Neural crest cell (in vitro differentiated cells): ENCODE data around the gene ARHGDIB. TPM values are rescaled to one million over a fixed set of nuclear protein-coding genes. Genes with fewer than 3 reads are reported as not detected.
A peak's percentile ranks its signal among the peaks of the same experiment; 100 is the strongest.

Experiments used
- DNase-seq: peaks from one replicate; pipeline ENCODE4 v3.0.0; 2021; ENCODE audit warnings: low read depth, mixed read lengths, low spot score
- H3K27ac Mint-ChIP-seq: one replicate; pipeline ENCODE4 v1.8.0; 2021; ENCODE audit warnings: mild to moderate bottlenecking, mixed read lengths; ENCODE audit not compliant: unreplicated experiment
- H3K27me3 Mint-ChIP-seq: 2 replicates; pipeline ENCODE4 v1.8.0; 2021; ENCODE audit warnings: low read depth, mild to moderate bottlenecking, mixed read lengths
- H3K36me3 Mint-ChIP-seq: 2 replicates; pipeline ENCODE4 v1.8.0; 2021; ENCODE audit warnings: low read depth, mild to moderate bottlenecking, mixed read lengths
- H3K4me1 Mint-ChIP-seq: 2 replicates; pipeline ENCODE4 v1.8.0; 2021; ENCODE audit warnings: mixed read lengths
- H3K4me3 Mint-ChIP-seq: one replicate; pipeline ENCODE4 v1.8.0; 2021; ENCODE audit warnings: mild to moderate bottlenecking, mixed read lengths
- H3K9me3 Mint-ChIP-seq: 2 replicates; pipeline ENCODE4 v1.8.0; 2021; ENCODE audit warnings: mixed read lengths
- total RNA-seq: library from RNA; stranded (reverse); gene quantifications from 2 replicates; pipeline ENCODE4 v1.2.1, GENCODE V29; 2021
- TF ChIP-seq, protein P1 (sequence below): fragments of 200-600 bp; sonication (generic); conservative IDR thresholded peaks from 2 replicates; pipeline ENCODE4 v1.5.0; 2021; ENCODE audit warnings: antibody characterized with exemption, mild to moderate bottlenecking

ARHGDIB gene
- total RNA-seq, 1 donor from 2014 or later: 1.5 TPM

DNA sequence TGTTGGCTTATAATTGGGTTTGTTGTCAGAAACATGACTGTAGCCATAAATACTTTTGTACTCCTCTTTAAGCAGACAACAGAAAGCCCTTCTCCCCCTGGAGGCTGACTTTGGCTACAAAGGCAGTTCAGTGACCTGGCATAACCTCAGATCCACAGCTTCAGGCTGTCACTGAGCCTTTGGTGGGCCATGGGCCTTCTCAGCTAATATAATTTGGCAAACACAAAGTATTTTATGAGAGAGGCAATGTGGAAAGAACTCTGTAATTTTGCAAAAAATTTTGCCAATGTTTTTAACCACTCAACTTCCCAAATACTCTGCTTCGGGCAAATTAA, 60.2 kb downstream of the ARHGDIB start:
- no peak overlapping the region for H3K27ac Mint-ChIP-seq
- DNase-seq: no peak

DNA sequence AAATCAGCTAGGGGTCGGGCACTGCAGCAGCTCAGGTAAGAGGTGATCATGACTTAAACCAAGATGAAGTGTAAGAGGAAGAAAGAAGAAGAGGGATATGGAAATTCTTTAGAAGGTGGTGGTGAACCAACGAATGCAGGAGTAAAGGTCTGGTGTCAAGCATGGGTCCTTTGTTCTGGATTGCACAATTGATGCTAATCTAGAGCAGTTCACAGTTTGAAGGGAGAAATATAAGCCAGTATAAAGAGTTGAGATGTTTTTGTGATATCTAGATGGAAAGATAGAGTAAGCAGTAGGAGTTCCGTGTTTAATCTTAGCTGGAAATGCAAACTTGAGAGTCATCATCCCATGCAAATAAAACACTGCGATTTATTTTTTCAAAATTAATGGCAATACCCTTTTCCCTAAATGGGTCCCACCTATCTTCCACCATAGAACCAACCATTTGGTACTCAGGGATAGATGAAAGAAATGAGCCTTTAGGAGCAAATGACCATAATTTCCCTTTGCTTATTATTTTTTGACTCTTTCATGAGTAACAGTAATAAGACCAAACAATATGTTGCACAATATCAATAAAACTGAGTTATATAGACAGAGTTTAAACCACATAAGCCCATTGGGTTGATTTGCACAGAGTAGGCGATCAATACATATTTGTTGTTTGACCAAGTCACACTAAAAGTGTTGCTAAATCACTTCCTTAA, 60.7 kb downstream of the ARHGDIB start:
- H3K27ac Mint-ChIP-seq: no peak overlapping the region
- TF ChIP-seq, protein P1, sequence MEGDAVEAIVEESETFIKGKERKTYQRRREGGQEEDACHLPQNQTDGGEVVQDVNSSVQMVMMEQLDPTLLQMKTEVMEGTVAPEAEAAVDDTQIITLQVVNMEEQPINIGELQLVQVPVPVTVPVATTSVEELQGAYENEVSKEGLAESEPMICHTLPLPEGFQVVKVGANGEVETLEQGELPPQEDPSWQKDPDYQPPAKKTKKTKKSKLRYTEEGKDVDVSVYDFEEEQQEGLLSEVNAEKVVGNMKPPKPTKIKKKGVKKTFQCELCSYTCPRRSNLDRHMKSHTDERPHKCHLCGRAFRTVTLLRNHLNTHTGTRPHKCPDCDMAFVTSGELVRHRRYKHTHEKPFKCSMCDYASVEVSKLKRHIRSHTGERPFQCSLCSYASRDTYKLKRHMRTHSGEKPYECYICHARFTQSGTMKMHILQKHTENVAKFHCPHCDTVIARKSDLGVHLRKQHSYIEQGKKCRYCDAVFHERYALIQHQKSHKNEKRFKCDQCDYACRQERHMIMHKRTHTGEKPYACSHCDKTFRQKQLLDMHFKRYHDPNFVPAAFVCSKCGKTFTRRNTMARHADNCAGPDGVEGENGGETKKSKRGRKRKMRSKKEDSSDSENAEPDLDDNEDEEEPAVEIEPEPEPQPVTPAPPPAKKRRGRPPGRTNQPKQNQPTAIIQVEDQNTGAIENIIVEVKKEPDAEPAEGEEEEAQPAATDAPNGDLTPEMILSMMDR: no peak
- H3K9me3 Mint-ChIP-seq: peaks cover 4% of the 10 kb centered on the region
- no peak overlapping the region for H3K4me3 Mint-ChIP-seq
- H3K27me3 Mint-ChIP-seq: no peaks in the 10 kb centered on the region
- no peak for DNase-seq
- H3K4me1 Mint-ChIP-seq: peaks cover 17% of the 10 kb centered on the region
- no peaks in the 10 kb centered on the region for H3K36me3 Mint-ChIP-seq

More for the DNA sequence above, 60.2 kb downstream of the ARHGDIB start:
- no peaks in the 10 kb centered on the region for H3K27me3 Mint-ChIP-seq
- peaks cover 17% of the 10 kb centered on the region for H3K4me1 Mint-ChIP-seq
- peaks cover 6% of the 10 kb centered on the region for H3K9me3 Mint-ChIP-seq
- no peak overlapping the region for H3K4me3 Mint-ChIP-seq
- TF ChIP-seq, protein P1: peak; percentile 32
- no peaks in the 10 kb centered on the region for H3K36me3 Mint-ChIP-seq

DNA sequence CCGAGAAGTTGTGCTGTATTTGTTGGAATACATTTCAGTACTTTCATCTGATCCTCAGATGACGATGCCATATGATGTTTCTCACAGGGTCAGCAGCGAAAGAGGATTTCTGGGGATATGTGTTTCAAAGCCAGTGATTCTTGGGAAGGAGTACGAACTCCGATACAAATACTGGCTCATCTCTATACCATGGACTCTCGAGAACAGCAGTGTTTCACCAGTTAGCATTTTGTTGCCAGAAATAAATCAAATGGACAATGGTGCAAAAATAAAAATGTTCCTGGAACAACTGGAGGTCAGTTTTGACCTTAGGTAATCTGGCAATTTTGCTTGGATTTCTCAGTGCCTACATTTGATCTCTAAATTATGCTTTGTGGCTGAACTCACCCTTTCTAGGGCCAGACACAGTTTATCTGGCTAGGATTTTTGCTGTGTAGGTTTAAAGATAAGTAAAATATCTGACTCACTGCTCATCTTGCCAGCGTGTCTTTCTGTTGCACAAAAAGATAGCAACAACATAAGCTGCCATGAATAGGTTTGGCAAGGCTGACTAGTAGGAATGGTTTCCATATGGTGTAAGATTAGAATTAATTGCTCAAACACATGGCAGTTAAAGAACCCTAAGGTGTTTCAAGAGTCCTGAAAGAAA, 64.8 kb downstream of the ARHGDIB start:
- Mint-ChIP-seq H3K27ac (no peak overlapping the region), H3K9me3 (peaks cover 4% of the 10 kb centered on the region)
- no peak for DNase-seq

DNA sequence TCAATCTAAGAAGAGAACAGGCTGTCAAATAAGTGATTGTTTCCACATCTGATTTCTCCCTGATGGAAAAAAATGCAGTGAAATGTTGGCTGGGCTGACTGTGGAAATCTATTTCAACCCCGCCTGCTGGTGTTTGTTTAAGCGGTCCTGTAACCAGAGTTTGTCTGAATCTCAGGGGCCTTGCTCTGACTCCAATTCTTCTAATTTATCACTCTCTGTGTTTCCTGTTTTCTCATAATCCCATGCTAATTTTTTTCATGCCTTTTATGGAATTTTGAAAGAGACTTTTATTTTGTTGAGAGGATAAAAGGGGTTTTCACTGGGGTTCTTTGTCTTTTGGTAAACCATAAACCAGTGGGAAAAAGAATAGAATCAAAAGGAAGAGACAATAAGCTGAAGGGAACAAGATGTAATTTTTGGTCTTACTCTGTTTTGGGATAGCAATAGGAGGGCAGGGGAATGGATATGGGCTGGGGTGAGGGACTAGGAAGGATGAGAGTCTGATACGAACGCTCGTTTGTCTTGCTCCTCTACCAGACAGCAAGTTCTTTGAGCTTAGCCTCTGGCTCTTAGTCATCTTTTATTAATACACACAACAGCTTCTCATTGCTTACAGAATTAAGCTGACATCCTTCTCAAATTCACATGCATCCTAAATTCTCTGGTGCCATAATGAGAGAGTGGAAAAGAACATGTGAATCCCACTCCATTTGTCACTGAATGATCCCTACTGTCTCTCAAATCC, 67.7 kb downstream of the ARHGDIB start:
- H3K4me3 Mint-ChIP-seq: no peak overlapping the region
- no peak for DNase-seq
- no peaks in the 10 kb centered on the region for H3K9me3 Mint-ChIP-seq
- H3K36me3 Mint-ChIP-seq: no peaks in the 10 kb centered on the region
- no peak overlapping the region for H3K27ac Mint-ChIP-seq
- peaks cover 11% of the 10 kb centered on the region for H3K4me1 Mint-ChIP-seq
- no peaks in the 10 kb centered on the region for H3K27me3 Mint-ChIP-seq
- TF ChIP-seq, protein P1: no peak

More for the DNA sequence above, 64.8 kb downstream of the ARHGDIB start:
- TF ChIP-seq, protein P1: no peak
- Mint-ChIP-seq H3K4me3 (no peak overlapping the region), H3K36me3 (no peaks in the 10 kb centered on the region), H3K27me3 (no peaks in the 10 kb centered on the region), H3K4me1 (peaks cover 28% of the 10 kb centered on the region)

DNA sequence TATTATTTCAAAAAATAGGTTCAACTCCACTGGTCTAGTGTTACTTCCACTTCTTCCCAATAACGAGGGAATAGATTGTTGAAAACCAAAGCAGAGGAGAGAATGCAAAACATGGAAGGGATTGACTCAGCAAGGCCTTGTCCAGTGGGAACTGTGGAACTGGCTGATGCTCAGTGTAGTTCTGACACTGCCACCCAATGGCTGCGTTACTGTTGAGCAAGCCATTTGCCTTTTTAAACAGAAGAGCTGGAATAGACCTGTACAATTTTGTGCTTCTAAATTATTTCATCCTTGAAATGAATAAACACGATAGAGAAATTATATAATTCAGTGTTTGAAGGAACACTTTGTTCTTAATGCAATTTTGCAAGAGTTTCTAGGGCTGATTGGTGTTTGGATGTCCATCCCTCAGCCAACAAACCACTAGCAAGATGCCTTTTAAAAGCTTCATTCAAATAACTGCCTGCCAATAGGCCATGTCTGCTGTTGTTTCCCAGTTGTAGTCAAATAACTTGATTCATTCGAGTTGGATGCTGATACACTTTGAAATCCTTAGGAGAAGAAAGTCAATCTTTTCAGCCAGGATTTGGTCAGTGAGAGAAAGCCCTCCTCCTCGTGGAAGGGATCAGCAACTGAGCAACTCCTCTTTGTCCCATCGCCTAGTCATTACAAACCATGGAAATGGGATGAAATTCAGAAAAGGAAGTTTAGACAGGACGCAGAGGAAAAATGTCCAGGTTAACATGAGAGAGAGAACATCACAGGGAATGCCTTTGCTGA, 68.5 kb downstream of the ARHGDIB start:
- Mint-ChIP-seq H3K27me3 (no peaks in the 10 kb centered on the region), H3K36me3 (no peaks in the 10 kb centered on the region), H3K4me3 (no peak overlapping the region), H3K9me3 (no peaks in the 10 kb centered on the region), H3K4me1 (peaks cover 11% of the 10 kb centered on the region), H3K27ac (no peak overlapping the region)
- no peak for DNase-seq
- TF ChIP-seq, protein P1: no peak
